H1 (cell line): ENCODE data around the gene NR1I3. TPM values are rescaled to one million over a fixed set of nuclear protein-coding genes. Genes with fewer than 3 reads are reported as not detected.

ENCODE experiments used
- ASH2L ChIP-seq: fragments of 200-600, 300-600 bp; sonication (generic); IDR thresholded peaks from one replicate; pipeline ENCODE4 v1.7.1; 2017; ENCODE audit warnings: low read length
- EGR1 ChIP-seq: IDR thresholded peaks from 2 replicates; pipeline ENCODE4 v1.6.1; 2011; ENCODE audit warnings: low read depth, low read length, borderline replicate concordance
- EZH2 ChIP-seq: fragments of 200-600 bp; sonication (generic); IDR thresholded peaks from 2 replicates; pipeline ENCODE4 v1.7.1; 2012; ENCODE audit warnings: low read depth, mild to moderate bottlenecking, moderate library complexity, low read length, inconsistent platforms; ENCODE audit not compliant: severe bottlenecking
- GABPA ChIP-seq: IDR thresholded peaks from 2 replicates; pipeline ENCODE4 v1.6.1; 2011; ENCODE audit warnings: mild to moderate bottlenecking, low read length, moderate library complexity, borderline replicate concordance; ENCODE audit not compliant: insufficient read depth
- HDAC2 ChIP-seq, 2 experiments: fragments of 300-600 bp in 1 of 2; sonication (generic) in 1 of 2; IDR thresholded peaks; 2 replicates each; pipeline ENCODE4 v1.6.1; 2011 to 2012; ENCODE audit warnings: low read depth in 2 of 2, low read length in 2 of 2, mild to moderate bottlenecking in 2 of 2, moderate library complexity in 2 of 2, borderline replicate concordance in 1 of 2, inconsistent platforms in 1 of 2
- MAFK ChIP-seq: IDR thresholded peaks from 2 replicates; pipeline ENCODE4 v1.6.1; 2012; ENCODE audit warnings: low read depth, mild to moderate bottlenecking, improper control_type of control experiment, low read length
- SIRT6 ChIP-seq: IDR thresholded peaks from one replicate; pipeline ENCODE4 v1.7.1; 2012; ENCODE audit warnings: low read length, inconsistent platforms
- SP4 ChIP-seq: IDR thresholded peaks from 2 replicates; pipeline ENCODE4 v1.6.1; 2012; ENCODE audit warnings: low read length, inconsistent platforms
- ZNF274 ChIP-seq: IDR thresholded peaks from 2 replicates; pipeline ENCODE4 v1.7.0; 2012; ENCODE audit warnings: low read length, borderline replicate concordance; ENCODE audit errors: extremely low read depth
- polyA plus RNA-seq, 7 experiments: library from polyadenylated mRNA; depleted of rRNA in 3 of 7; stranded (reverse) in 5 of 7; unstranded in 2 of 7; fragments of >200 nt in 5 of 7; fragments of 200-250 nt in 2 of 7; gene quantifications; 1 replicate in 5 of 7; 2 replicates in 1 of 7; 4 replicates in 1 of 7; pipeline versions ENCODE4 v1.2.1 to v1.2.3, GENCODE V29; 2011 to 2013; ENCODE audit warnings: missing spikeins in 2 of 7, mixed read lengths in 2 of 7
- total RNA-seq: library from RNA; stranded (reverse); fragmentation: NEBNext Ultra II Directional; extraction: Animal tissue kit (Norgen Biotek cat#: 25700); gene quantifications from 2 replicates; pipeline ENCODE4 v1.2.1, GENCODE V29; 2021
- TF ChIP-seq, protein P1 (sequence below): fragments of 300-600 bp; sonication (generic); IDR thresholded peaks from 2 replicates; pipeline ENCODE4 v1.7.1; 2012; ENCODE audit warnings: low read length, moderate library complexity, mild to moderate bottlenecking, inconsistent platforms; ENCODE audit not compliant: insufficient replicate concordance

The NR1I3 gene
- total and polyA plus RNA-seq, 2 of the 8 experiments (the other 6 are each of a cell fraction or from before 2014, with no cell fraction given): not detected

DNA sequence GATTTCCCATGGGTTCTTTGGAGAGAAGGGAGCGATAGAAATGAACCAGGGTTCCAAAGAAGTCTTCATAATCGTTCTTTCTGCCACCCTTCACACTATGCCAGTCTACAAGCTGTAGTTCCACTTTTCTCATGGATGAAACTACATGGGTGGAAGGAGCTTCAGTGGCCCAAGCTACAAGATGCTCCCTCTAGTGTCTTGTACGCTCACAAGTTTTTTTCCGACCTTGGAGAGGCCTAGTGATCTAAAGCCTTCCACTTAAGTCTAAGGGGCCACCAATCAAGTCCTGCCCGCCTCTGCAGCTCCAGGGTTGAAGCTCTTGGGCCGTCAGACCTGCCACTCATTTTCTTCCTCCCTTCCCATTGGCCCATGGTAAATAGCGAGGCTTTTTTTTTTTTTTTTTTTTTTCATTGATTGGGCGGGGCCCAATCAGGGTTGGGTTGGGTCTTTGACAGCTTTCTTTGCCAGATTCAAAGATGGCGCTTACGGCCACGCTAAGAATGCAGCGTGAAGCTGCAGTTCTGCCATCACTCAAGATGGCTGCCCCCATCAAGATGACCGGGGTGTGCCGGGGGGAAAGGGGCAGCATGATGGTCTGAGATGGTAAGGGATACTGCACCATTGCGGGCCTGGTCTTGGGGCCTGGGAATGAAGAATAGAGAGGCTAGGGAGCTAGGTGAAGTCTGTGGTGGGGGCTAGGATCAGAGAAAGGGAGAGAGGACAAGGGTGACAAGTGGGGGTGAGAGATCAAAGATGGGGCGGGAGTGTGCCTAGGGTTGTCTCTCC lies 12.3 kb downstream of the NR1I3 start, which contains the start of gene TOMM40L (continued):
- TF ChIP-seq EGR1 (no peak), MAFK (no peak), GABPA (no peak), HDAC2 (IDR thresholded peaks at IDR 0.05; ENCODE audit: borderline replicate concordance in 1 of 2, low read depth in 2 of 2, low read length in 2 of 2) (peak; percentile 38 to 76; a peak in 1 of 4 replicates), ASH2L (peak; percentile 60), ZNF274 (no peak), SP4 (no peak), EZH2 (no peak), SIRT6 (no peak)
- TF ChIP-seq, protein P1, sequence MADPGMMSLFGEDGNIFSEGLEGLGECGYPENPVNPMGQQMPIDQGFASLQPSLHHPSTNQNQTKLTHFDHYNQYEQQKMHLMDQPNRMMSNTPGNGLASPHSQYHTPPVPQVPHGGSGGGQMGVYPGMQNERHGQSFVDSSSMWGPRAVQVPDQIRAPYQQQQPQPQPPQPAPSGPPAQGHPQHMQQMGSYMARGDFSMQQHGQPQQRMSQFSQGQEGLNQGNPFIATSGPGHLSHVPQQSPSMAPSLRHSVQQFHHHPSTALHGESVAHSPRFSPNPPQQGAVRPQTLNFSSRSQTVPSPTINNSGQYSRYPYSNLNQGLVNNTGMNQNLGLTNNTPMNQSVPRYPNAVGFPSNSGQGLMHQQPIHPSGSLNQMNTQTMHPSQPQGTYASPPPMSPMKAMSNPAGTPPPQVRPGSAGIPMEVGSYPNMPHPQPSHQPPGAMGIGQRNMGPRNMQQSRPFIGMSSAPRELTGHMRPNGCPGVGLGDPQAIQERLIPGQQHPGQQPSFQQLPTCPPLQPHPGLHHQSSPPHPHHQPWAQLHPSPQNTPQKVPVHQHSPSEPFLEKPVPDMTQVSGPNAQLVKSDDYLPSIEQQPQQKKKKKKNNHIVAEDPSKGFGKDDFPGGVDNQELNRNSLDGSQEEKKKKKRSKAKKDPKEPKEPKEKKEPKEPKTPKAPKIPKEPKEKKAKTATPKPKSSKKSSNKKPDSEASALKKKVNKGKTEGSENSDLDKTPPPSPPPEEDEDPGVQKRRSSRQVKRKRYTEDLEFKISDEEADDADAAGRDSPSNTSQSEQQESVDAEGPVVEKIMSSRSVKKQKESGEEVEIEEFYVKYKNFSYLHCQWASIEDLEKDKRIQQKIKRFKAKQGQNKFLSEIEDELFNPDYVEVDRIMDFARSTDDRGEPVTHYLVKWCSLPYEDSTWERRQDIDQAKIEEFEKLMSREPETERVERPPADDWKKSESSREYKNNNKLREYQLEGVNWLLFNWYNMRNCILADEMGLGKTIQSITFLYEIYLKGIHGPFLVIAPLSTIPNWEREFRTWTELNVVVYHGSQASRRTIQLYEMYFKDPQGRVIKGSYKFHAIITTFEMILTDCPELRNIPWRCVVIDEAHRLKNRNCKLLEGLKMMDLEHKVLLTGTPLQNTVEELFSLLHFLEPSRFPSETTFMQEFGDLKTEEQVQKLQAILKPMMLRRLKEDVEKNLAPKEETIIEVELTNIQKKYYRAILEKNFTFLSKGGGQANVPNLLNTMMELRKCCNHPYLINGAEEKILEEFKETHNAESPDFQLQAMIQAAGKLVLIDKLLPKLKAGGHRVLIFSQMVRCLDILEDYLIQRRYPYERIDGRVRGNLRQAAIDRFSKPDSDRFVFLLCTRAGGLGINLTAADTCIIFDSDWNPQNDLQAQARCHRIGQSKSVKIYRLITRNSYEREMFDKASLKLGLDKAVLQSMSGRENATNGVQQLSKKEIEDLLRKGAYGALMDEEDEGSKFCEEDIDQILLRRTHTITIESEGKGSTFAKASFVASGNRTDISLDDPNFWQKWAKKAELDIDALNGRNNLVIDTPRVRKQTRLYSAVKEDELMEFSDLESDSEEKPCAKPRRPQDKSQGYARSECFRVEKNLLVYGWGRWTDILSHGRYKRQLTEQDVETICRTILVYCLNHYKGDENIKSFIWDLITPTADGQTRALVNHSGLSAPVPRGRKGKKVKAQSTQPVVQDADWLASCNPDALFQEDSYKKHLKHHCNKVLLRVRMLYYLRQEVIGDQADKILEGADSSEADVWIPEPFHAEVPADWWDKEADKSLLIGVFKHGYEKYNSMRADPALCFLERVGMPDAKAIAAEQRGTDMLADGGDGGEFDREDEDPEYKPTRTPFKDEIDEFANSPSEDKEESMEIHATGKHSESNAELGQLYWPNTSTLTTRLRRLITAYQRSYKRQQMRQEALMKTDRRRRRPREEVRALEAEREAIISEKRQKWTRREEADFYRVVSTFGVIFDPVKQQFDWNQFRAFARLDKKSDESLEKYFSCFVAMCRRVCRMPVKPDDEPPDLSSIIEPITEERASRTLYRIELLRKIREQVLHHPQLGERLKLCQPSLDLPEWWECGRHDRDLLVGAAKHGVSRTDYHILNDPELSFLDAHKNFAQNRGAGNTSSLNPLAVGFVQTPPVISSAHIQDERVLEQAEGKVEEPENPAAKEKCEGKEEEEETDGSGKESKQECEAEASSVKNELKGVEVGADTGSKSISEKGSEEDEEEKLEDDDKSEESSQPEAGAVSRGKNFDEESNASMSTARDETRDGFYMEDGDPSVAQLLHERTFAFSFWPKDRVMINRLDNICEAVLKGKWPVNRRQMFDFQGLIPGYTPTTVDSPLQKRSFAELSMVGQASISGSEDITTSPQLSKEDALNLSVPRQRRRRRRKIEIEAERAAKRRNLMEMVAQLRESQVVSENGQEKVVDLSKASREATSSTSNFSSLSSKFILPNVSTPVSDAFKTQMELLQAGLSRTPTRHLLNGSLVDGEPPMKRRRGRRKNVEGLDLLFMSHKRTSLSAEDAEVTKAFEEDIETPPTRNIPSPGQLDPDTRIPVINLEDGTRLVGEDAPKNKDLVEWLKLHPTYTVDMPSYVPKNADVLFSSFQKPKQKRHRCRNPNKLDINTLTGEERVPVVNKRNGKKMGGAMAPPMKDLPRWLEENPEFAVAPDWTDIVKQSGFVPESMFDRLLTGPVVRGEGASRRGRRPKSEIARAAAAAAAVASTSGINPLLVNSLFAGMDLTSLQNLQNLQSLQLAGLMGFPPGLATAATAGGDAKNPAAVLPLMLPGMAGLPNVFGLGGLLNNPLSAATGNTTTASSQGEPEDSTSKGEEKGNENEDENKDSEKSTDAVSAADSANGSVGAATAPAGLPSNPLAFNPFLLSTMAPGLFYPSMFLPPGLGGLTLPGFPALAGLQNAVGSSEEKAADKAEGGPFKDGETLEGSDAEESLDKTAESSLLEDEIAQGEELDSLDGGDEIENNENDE: no peak
